NOMO-1 treated with dmso at 0.1 percent for 144 hours (cell line): ENCODE data around the gene DUSP8.
A peak's percentile ranks its signal among the peaks of the same experiment; 100 is the strongest.
"Not testable (repeated sequence)": the region's sequence is repeated elsewhere in the genome, so short reads cannot be mapped to it uniquely, and the experiment has no call there.

ENCODE experiments used
- DNase-seq: peaks from one replicate; lab custom pipeline; 2025; ENCODE audit not compliant: unreplicated experiment; lab: John Stamatoyannopoulos, UW

DUSP8 gene

DNA sequence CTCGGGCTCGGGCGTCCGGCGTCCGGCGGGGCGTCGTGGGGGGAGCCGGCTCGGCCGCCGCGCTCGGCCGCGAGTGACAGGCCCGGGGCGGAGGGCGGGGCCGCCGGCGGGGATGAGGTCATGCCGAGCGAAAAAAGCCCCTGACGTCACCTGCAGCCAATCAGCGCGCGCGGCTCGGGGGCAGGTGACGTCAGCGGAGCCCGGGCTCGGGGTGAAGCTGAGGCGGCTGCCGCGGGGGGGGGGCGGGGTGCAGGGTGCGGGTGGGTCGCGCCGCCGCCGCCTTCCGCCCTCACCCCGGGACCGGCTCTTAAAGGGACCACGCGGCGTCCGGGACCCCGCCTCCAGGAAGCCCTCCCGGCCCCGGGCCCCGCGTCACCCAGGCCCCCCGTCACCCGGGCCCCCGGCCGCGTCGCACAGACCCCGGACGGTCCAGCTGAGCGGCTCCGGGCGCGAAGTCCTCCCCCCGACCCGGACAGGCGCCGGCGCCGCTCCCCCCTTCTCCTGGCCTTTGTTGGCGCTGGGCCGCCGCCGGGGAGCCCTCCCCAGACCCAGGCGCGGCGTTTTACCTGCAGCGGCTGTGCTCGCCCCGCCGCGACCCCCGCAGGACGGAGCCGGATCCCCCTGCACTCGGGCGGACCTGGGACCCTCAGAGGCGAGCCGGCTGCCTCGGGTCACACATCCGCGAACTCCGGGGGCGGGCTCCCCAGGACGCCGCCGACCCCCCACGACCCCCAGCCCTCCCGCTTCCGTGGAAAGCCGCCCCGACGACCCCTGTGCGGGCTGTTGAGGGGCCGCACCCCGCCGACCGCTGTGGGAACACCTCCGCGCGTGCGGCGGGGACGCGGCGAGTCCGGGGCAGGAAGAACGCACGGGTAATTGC is at the start of gene DUSP8:
Gene DUSP8 (minus strand): TSS at position 75 of the 880 bp plus-strand sequence. CDS start 6,445 bp downstream, outside the sequence.
- DNase-seq, result no peak

DNA sequence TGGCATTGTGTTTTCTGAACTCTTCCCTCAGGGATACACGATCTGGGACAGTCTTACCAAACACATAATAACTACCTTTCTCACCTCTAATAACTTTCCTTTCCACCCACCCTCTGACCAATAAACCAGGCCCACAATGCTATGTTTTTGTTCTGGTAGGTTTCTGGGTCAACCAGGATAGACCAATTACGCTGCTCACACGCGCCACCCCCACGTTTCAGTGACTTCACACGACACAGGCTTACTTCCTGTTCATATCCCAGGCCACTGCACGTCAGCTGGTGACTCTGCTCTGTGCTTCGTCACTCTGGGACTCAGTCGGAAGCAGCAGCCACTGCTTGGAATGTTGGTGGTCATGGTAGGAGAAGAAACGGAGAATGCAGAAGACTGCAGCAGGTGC is 47.4 kb upstream of the DUSP8 start:
- DNase-seq, result no peak

DNA sequence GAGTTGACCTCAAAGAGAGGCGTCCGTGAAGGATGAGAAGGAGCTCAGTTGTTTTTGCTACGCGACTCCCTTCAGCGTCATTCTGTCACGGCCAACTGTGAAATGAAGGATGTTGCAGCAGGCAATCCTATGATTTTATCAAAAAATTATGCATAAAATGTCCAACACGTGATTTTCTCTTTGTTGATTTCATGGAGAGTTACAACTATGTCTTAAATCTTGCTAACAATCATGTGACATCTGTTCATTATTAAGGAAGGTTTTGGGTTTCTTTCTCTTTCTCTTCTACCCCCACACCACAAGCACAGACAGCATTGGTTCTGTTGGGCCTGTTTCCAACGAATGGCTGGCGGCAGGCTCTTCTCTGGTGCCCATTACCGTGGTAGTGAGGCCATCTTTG is 46.2 kb upstream of the DUSP8 start:
- DNase-seq, result no peak

DNA sequence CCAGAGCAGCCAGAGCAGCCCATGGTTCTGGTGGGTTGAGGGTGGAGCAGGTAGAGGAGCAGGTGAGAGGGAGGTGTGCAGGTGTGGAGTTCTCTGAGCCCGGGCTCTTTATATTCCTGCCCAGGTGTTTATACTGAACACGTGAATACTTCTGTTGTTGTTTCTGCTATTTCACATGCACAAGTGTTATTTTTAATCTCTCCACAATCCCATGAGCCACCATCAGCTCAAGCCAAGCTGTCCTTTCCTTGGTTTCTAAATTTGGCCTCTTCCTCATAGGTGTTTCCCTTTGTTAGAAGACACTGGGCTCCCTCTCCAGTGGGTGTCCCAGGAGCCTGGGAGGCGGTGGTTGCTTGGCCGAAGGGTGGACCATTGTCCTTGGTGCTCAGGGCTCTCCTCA is 36.3 kb upstream of the DUSP8 start, which contains the start of gene KRTAP5-3:
Gene KRTAP5-3 (minus strand): TSS at position 101 of the 400 bp plus-strand sequence. CDS start 78 bp downstream, at position 23.
- DNase-seq, result no peak

DNA sequence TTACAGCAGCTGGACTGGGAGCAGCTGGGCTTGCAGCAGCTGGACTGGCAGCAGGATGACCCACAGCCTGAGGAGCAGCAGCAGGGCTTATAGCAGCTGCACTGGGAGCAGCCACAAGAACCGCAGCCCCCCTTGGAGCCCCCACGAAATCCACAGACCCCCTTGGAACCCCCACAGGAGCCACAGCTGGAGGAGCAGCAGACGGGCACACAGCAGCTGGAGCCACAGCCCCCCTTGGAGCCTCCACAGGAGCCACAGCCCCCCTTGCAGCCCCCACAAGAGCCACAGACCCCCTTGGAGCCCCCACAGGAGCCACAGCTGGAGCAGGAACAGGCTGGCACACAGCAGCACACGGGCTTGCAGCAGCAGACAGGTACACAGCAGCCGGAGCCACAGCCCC is 35.8 kb upstream of the DUSP8 start:
- not testable (repeated sequence) for DNase-seq

DNA sequence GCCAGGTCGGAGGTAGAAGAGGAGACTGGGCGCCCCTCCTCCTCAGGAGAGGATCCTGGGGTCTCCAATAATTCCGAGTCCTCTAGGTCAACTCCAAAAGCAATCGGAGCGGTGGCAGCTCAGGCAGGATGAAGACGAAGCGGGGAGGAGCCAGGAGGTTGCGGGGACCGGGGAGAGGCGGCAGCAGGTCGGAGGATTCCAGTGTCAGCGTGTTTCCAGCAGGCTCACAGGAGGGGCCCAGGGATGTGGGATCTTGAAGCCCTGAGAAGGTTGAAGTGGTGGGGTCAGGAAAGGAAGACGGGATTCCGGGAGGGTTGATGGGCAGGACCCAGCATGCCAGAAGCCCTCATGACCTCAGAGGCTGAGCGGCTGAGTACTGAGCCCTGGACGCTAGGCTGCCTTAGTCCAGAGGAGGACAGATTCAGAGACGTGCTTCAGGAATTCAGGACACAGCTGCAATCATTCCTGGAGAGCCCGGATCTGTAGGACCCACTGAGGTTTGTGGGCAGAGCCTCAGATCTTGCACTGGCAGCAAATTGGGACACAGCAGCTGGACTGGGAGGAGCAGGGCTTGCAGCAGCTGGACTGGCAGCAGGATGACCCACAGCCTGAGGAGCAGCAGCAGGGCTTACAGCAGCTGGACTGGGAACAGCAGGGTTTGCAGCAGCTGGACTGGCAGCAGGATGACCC is 35.2 kb upstream of the DUSP8 start:
- DNase-seq, result not testable (repeated sequence)

GRCh38 chr11:1605923-1606322 is 33.9 kb upstream of the DUSP8 start:
- peak; percentile 14 for DNase-seq

DNA sequence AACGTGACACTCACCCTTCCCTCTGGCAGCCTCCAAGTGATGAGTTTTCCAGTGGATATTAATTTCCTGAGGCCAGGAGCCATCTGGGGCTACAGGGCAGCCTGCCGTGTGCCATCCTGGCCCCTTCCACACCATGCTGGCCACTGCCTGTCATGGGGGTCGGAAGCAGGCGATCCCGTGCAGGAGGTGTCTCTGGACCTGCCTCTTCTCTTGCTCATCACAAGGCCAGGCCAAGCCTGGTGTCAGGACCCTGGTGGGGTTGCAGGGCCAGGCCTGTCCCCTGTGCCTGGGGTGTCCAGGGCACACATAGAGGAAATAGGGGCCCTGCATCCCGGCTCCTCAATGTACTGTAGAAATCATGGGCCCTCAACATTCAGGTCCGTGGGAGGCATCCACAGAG is 32.6 kb upstream of the DUSP8 start:
- DNase-seq, result no peak

DNA sequence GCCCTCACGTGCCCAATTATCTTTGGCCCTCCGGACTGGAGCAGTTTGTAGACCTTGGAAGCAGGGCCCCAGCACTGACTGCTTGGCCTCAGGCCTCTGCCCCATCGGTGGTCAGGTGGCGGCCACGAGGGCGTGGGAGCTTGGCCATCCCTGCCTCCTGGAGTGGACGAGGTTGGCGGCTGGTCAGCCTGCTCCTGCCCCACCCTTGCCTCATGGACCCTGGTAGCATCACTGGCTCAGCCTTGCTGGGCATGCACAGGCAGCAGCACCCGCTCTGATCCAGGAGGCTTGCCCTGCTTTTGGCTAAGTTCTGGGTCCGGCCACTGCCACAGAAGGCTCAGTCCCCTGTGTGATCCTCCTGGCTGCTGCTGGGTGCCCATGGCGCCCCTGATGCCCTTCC is 32.1 kb upstream of the DUSP8 start:
- no peak for DNase-seq

GRCh38 chr11:1603629-1604028 is 31.6 kb upstream of the DUSP8 start:
- no peak for DNase-seq

GRCh38 chr11:1601663-1602062 is 29.6 kb upstream of the DUSP8 start:
- DNase-seq, result not testable (repeated sequence)

DNA sequence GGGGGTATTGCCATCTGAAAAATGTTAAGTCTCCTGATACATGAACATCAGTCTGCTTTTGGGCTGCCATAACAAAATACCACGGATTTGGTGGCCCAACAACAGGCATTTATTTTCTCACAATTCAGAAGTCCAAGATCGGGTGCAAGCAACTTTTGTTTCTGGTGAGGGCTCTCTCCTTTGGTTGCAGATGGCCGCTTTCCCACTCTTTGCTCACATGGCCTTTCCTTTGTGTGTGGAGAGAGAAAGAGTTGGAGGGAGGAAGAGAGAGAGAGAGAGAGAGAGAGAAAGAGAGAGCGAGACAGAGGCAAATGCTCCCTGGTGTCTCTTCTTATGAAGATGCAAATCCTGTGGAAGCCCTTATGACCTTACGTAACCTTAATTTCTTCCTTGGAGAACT is 28.6 kb upstream of the DUSP8 start:
- no peak for DNase-seq

GRCh38 chr11:1598816-1599215 is 26.7 kb upstream of the DUSP8 start:
- DNase-seq, result no peak

GRCh38 chr11:1598406-1598805 is 26.3 kb upstream of the DUSP8 start:
- DNase-seq, result not testable (repeated sequence)

DNA sequence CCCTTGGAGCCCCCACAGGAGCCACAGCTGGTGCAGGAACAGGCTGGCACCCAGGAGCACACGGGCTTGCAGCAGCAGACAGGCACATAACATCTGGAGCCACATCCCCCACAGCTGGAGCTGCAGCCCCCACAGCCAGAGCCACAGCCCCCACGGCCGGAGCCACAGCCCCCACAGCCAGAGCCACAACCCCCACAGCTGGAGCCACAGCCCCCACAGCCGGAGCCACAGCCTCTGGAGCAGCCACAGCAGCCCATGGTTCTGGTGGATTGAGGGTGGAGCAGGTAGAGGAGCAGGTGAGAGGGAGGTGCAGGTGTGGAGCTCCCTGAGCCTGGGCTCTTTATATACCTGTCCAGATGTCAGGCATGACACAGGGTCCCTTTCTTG is 25.9 kb upstream of the DUSP8 start, which contains the start of gene KRTAP5-2:
Gene KRTAP5-2 (minus strand): TSS at position 301 of the 387 bp plus-strand sequence. CDS start 44 bp downstream, at position 257.
- no peak for DNase-seq

- no peak for DNase-seq
These were observed 25.4 kb upstream of the DUSP8 start for GRCh38 chr11:1597331-1597993.

DNA sequence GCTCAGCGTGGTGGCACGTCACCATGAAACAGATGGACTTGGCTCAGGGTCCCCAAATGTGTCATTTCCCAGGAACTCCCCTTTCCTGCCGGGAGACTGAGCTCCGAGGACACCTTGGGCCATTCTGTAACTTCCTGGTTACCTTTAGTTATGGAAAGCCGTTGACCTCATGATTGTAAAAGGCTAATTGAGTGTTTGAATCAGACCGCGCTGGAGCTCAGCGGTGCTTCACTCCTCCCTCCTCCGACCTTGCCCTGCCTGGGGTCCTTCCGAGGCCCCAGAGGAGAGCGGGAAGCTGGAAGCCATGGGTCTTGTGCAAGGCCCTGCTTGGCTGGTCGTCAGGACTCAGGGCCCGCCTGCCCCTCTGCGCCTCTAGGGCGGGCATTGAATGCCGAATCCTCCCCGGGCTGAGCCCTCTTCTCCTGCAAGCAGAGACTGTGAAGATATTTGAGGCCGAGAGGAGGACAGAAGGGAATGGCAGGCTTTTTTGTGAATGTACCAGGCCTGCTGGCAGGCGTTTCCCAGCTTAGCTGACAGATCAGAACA is 24.6 kb upstream of the DUSP8 start:
- not testable (repeated sequence) for DNase-seq

DNA sequence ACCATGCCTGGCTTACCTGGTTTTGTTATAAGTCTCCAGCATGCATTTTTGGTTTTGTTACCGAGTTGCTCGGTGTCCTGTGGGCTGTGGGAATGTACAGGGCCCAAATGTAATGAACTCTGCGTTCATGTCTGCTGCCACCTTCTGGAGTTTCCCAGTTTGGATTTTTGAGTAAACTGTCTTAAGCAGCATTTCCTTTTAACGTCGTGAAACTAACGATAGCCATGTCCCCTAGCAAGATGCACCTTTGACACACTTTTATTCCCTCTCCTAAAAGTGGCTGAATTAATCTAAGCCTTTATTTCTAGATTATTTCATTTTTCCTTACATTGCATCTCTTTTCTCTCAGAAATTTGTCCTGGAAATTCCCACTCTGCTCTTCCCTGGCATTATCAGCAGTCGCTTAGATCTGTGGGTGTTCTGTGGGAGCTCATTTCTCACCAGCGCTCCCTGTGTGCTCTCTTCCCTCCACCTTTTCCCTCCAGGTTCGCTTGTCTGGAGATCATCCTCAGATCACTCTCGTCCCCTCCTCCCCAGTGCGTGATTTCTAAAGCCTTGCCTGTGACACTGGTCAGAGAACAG is 24.0 kb upstream of the DUSP8 start:
- not testable (repeated sequence) for DNase-seq

DNA sequence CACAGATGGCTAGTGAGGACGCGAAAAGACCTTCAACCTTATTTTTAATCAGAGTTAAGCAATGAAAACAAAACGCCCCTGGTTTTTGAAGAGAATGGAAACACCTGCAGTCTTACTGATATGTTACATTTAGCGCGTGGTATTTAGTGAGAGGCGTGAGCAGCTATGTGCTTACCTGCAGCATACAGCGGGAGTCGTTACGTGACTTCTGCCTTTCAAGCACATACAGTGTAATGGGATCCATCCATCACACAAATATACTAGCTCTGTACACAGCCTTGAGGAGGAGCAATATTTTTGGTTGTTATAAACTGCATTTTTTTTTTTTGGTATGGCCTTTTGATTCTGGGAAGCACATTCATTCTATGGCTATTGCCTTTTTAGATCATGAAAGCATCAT is 20.6 kb upstream of the DUSP8 start:
- DNase-seq, result no peak

GRCh38 chr11:1589996-1590395 is 17.9 kb upstream of the DUSP8 start:
- no peak for DNase-seq
